Esophagus squamous epithelium (tissue), 4 donors: ENCODE data around the gene NPTX1.

Experiments
- CTCF ChIP-seq, 6 experiments: fragments of 450-650 bp in 4 of 6; fragments of 200-600 bp in 2 of 6; sonication (generic) in 2 of 6; IDR thresholded peaks; one replicate each; pipeline ENCODE4 v1.5.1; 2016 to 2019; ENCODE audit warnings: antibody characterized with exemption in 6 of 6, mild to moderate bottlenecking in 4 of 6, moderate library complexity in 4 of 6
- POLR2A ChIP-seq, 4 donors: fragments of 450-650 bp; IDR thresholded peaks; one replicate each; pipeline ENCODE4 v1.6.1; 2017; ENCODE audit warnings: antibody characterized with exemption in 4 of 4, mild to moderate bottlenecking in 4 of 4, moderate library complexity in 3 of 4

GRCh38 chr17:80447790-80448189 is 28.6 kb downstream of the NPTX1 start:
- no peak for TF ChIP-seq CTCF (IDR thresholded peaks at IDR 0.05)
- no peak for TF ChIP-seq POLR2A (IDR thresholded peaks at IDR 0.05)
